NB4 (cell line): ENCODE data around the gene CACNA1B.

Experiments used
- POLR2A ChIP-seq: IDR thresholded peaks from 2 replicates; pipeline ENCODE4 v1.6.1; 2011; ENCODE audit warnings: mild to moderate bottlenecking; ENCODE audit not compliant: insufficient read length; ENCODE audit errors: extremely low read depth
- TF ChIP-seq, protein P1 (sequence below): IDR thresholded peaks from one replicate; pipeline ENCODE4 v1.5.1; 2012; ENCODE audit warnings: low read depth, low read length

DNA sequence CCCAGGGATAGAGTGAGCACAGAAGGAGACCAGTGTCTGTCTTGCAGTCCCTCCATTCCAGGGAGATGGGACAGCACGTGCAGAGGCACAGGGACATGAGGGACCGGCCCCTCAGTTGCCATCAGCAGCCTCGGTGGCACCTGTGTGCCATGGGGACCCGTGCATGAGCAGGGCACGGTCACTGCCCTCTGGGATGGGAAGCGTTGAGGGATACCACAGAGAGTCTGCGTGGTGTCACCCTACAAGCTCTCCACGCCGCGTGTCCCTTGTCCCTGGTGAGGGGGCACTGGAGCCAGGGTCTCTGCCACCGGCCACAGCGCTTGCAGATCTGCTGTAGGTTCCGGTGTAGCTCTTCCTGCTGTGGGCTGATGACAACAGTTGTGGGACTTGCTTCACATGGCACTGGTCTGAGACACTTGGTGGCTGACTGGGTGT, 108.1 kb downstream of the CACNA1B start:
- TF ChIP-seq, protein P1, sequence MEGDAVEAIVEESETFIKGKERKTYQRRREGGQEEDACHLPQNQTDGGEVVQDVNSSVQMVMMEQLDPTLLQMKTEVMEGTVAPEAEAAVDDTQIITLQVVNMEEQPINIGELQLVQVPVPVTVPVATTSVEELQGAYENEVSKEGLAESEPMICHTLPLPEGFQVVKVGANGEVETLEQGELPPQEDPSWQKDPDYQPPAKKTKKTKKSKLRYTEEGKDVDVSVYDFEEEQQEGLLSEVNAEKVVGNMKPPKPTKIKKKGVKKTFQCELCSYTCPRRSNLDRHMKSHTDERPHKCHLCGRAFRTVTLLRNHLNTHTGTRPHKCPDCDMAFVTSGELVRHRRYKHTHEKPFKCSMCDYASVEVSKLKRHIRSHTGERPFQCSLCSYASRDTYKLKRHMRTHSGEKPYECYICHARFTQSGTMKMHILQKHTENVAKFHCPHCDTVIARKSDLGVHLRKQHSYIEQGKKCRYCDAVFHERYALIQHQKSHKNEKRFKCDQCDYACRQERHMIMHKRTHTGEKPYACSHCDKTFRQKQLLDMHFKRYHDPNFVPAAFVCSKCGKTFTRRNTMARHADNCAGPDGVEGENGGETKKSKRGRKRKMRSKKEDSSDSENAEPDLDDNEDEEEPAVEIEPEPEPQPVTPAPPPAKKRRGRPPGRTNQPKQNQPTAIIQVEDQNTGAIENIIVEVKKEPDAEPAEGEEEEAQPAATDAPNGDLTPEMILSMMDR = no peak
- no peak for TF ChIP-seq POLR2A
